Transverse colon (tissue), 4 donors: ENCODE results near the gene MN1.

Experiments
- CTCF ChIP-seq, 5 experiments: fragments of 200-600 bp in 3 of 5; fragments of 450-650 bp in 2 of 5; sonication (generic) in 3 of 5; IDR thresholded peaks; 1 replicate in 2 of 5; 2 replicates in 3 of 5; pipeline ENCODE4 v1.5.1; 2016 to 2017; ENCODE audit warnings: antibody characterized with exemption in 5 of 5, inconsistent platforms in 3 of 5, mild to moderate bottlenecking in 2 of 5, moderate library complexity in 1 of 5
- EP300 ChIP-seq: sonication (generic); formaldehyde crosslinking; IDR thresholded peaks from one replicate; pipeline ENCODE4 v1.6.1; 2017; ENCODE audit warnings: antibody characterized with exemption, low read depth
- POLR2A ChIP-seq: fragments of 450-650 bp; IDR thresholded peaks from one replicate; pipeline ENCODE4 v1.6.1; 2016; ENCODE audit warnings: antibody characterized with exemption, mild to moderate bottlenecking, moderate library complexity
- POLR2AphosphoS5 ChIP-seq, 3 donors: sonication (generic); formaldehyde crosslinking; IDR thresholded peaks; one replicate each; pipeline ENCODE4 v1.6.1; 2016; ENCODE audit warnings: antibody characterized with exemption in 3 of 3

GRCh38 chr22:27832606-27833005 is 31.1 kb upstream of the MN1 start:
- no peak for TF ChIP-seq CTCF (IDR thresholded peaks at IDR 0.05)
- TF ChIP-seq POLR2AphosphoS5 (IDR thresholded peaks at IDR 0.05) = no peak
- TF ChIP-seq EP300 = no peak
- TF ChIP-seq POLR2A = no peak
